HPDE6-E6E7 (cell line): ENCODE data around the gene SPINT2.
"Not testable (repeated sequence)": the region's sequence is repeated elsewhere in the genome, so short reads cannot be mapped to it uniquely, and the experiment has no call there.

Experiments
- DNase-seq: peaks from one replicate; pipeline ENCODE4 v3.0.0; 2011; ENCODE audit warnings: missing footprints; ENCODE audit errors: extremely low spot score

Gene SPINT2

GRCh38 chr19:38264486-38265212 is at the start of gene SPINT2:
Gene SPINT2 (plus strand): TSS chr19:38264573. CDS start chr19:38264893, 320 bp downstream.
- DNase-seq: no peak

- no peak for DNase-seq
Observed at GRCh38 chr19:38216785-38217641, 47.4 kb upstream of the SPINT2 start.

GRCh38 chr19:38218204-38218603 is 46.2 kb upstream of the SPINT2 start:
- no peak for DNase-seq

DNA sequence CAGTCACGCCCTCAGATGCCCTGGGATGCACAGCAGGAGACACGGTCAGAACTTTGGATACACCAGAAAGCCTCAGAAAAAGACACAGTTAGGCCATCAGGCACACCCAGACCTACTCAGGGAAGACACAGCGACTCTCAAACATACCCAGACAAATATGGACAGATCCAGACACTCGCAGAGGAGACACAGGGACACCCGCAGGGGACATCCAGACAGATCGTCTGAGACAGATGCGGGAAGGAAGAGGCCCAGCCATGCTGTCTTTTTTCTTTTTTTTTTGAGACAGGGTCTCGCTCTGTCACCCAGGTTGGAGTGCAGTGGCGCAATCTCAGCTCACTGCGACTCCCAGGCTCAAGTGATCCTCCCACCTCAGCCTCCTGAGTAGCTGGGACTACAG is 45.2 kb upstream of the SPINT2 start:
- DNase-seq: no peak

DNA sequence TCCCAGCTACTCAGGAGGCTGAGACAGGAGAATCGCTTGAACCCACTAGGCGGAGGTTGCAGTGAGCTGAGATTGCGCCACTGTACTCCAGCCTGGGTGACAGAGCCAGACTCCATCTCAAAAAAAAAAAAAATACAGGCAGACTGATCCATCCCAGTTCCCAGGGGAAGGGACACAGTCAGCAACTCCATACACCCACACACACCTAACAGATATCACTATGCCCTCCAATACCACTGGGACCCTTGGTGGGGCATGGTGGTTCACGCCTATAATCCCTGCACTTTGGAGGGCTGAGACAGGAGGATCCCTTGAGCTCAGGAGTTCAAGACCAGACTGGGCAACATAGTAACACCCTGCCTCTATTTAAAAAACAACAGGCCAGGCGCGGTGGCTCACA is 43.0 kb upstream of the SPINT2 start:
- DNase-seq: no peak

- DNase-seq: no peak
Observed at GRCh38 chr19:38221919-38222830, 42.2 kb upstream of the SPINT2 start.

DNA sequence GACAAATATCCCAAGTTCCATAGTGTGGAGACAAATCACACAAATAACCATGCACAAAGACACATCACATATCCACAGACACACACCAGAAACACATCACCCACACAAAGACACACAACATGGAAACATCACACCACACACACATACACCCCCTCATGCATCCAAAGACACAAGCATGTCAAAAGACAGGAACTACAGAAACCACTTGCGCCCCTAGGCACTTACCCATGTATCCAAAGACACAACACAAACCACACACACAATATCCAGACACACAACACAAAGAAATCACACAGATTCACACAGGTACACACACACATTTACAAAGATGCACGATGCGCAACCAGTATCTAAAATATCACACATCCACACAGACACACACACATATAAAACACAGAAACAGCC is 41.3 kb upstream of the SPINT2 start:
- no peak for DNase-seq

GRCh38 chr19:38223617-38224013 is 40.8 kb upstream of the SPINT2 start:
- no peak for DNase-seq

DNA sequence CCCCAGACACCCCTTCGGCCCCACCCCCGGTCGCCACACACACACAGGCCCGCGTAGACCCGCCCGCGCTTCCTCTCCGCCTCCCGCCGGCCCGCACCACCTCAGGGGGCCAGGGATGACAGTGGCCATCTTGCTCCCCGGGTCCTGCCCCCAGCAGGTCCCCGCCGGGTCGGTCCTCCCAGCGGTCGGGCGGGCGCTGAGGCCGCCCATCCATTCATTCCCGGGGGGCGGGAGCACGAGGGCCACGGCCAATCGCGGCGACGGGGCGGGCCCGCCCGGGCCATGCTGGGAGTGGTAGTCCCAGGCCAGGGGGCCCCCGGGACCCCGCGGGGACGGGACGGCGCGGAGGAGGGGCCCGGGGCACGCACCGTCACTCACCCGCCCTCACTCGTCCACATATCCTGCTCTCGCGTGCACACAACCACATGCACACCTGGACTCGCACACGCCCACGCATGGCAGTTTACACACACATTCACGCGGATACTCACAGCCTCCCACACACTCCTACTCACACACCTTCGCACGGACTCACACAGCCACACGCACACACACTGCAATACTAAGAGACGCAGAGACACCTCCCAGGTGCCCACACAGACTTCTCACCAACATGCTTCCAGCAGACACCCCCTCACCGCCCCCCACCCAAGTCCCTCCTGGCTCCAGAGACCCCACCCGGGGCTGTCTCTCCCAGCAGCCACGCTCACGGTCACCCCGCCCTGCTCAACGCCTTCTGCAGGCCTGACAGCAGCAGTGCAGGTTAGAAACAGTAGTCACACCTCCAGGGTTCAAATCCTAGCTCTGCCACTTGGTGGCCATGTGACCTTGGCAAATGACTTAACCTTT is 40.1 kb upstream of the SPINT2 start, which contains the start of gene DPF1:
Gene DPF1, minus strand, starts transcription at position 209 of the 849 bp plus-strand sequence. Its CDS starts 80 bp downstream, at position 129.
- DNase-seq: peak; percentile 89

GRCh38 chr19:38224863-38225218 is 39.5 kb upstream of the SPINT2 start:
- not testable (repeated sequence) for DNase-seq

GRCh38 chr19:38227287-38228004 is 36.9 kb upstream of the SPINT2 start:
- DNase-seq: no peak

- no peak for DNase-seq
Observed at GRCh38 chr19:38228005-38228377, 36.4 kb upstream of the SPINT2 start.

- no peak for DNase-seq
Observed at GRCh38 chr19:38228491-38229439, 35.6 kb upstream of the SPINT2 start.

GRCh38 chr19:38229585-38230073 is 34.7 kb upstream of the SPINT2 start:
- peak; percentile 83 for DNase-seq

DNA sequence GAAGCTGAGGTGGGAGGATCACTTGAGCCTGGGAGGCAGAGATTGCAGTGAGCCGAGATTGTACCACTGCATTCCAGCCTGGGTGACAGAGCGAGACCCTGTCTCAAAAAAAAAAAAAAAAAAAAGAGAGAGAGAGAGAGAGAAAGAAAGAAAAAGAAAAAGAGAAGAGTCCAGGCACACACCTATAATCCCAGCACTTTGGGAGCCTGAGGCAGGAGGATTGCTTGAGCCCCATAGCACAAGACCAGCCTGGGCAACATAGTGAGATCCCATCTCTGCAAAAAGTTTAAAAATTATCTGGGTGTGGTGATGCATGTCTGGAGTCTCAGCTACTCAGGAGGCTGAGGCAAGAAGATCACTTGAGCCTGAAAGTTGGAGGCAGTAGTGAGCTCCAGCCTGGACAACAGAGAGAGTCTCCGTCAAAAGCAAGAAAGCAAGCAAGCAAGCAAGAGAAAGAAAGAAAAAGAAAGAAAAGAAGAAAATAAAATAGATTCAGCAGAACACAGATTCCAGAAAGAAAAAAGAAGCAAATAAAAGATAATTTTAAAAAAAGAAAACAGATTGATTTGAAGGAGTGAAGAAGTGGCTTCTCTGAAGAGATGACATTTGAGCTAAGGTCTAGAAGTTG is 33.8 kb upstream of the SPINT2 start:
- not testable (repeated sequence) for DNase-seq

GRCh38 chr19:38231918-38232317 is 32.5 kb upstream of the SPINT2 start:
- no peak for DNase-seq

DNA sequence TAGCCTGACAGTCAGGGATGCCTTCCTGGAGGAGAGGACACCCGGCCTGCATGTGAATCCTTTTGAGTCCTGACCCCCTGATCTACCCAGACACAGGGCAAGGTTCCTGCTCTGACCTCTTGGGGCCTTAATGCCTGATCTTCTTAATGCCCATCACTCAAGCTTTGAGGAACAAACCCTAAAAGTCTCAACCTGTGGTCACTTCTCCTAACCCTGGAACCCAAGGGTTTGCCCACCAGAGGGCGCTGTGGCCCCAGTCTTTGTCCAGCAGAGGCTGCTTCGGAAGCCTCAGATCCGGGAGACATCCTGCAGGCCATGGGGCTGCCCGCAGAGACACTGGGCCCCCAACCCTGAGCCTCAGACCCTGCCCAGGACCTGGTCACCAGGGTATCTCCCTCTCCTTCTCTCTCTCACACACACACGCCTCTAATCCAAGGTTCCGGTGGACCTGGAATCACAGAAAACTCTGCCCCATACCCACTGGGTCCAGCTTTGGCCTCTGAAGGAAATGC is 30.6 kb upstream of the SPINT2 start:
- DNase-seq: peak; percentile 80

GRCh38 chr19:38234615-38235014 is 29.8 kb upstream of the SPINT2 start:
- no peak for DNase-seq
